K562 (cell line): Measurements from ENCODE around the gene KMT2A. TPM values are rescaled to one million over a fixed set of nuclear protein-coding genes. Genes with fewer than 3 reads are reported as not detected.

Source experiments
- ATAC-seq: fragments of 200-7000 bp; cut with Tn5 transposase; 3 replicates; pipeline ENCODE4 v1.9.1; 2020; ENCODE audit warnings: moderate library complexity
- BruUV-seq: library from RNA; stranded (reverse); fragments of 400-500 nt; replicated peaks from 2 replicates; lab custom pipeline; 2021; lab: Mats Ljungman, UMichigan
- CTCF ChIA-PET: fragments of 300-600 bp; formaldehyde crosslinking; extraction: SDS; loops from one replicate; lab custom pipeline; 2021; ENCODE audit warnings: low intra/inter-chr PET ratio; lab: Yijun Ruan, JAX
- POLR2A ChIA-PET: fragments of 300-600, 350-650 bp; sonication (Branson Sonifier 250); formaldehyde crosslinking; extraction: SDS; loops from one replicate; lab custom pipeline; 2021; ENCODE audit warnings: antibody characterized with exemption, inconsistent platforms; lab: Yijun Ruan, JAX
- DNase-seq, 4 experiments: peaks; one replicate each; pipeline versions ENCODE4 v3.0.0 to v3.0.0-alpha.2; 2011 to 2018; ENCODE audit warnings: low spot score in 3 of 4, mixed read lengths in 3 of 4; ENCODE audit errors: extremely low read depth in 1 of 4
- FAIRE-seq: peaks from 2 replicates; lab custom pipeline; 2011; peaks lifted over from hg19 to GRCh38; lab: Jason Lieb, UNC
- H2AFZ ChIP-seq: 2 replicates; pipeline ENCODE4 v1.6.0; 2011; ENCODE audit warnings: low read depth, low read length, control low read depth, inconsistent platforms
- H3K27ac ChIP-seq: fragments of 200-600 bp; 3 replicates; pipeline ENCODE4 v1.8.0; 2011; ENCODE audit warnings: low read depth, mild to moderate bottlenecking, control low read depth, inconsistent platforms, low read length, moderate library complexity, mixed read lengths; ENCODE audit errors: extremely low read depth
- H3K27me3 ChIP-seq, 2 experiments: fragments of 300-600 bp in 1 of 2; 2 replicates in 1 of 2; 3 replicates in 1 of 2; pipeline versions ENCODE4 v1.6.0 to v1.8.0; 2011; ENCODE audit warnings: inconsistent platforms in 2 of 2, low read length in 2 of 2, mild to moderate bottlenecking in 1 of 2, mixed read lengths in 1 of 2, moderate library complexity in 1 of 2; ENCODE audit not compliant: control insufficient read depth in 2 of 2, insufficient read depth in 2 of 2
- H3K36me3 ChIP-seq: fragments of 300-600 bp; 3 replicates; pipeline ENCODE4 v1.8.0; 2011; ENCODE audit warnings: mild to moderate bottlenecking, low read length, inconsistent platforms; ENCODE audit not compliant: control insufficient read depth, insufficient read depth
- H3K4me1 ChIP-seq, 2 experiments: fragments of 200-600 bp in 1 of 2; replicated peaks in 1 of 2; 2 replicates in 1 of 2; 3 replicates in 1 of 2; pipeline versions ENCODE4 v1.5.1 to v1.8.0; 2011; ENCODE audit warnings: inconsistent platforms in 2 of 2, low read length in 2 of 2, mild to moderate bottlenecking in 1 of 2, mixed read lengths in 1 of 2, moderate library complexity in 1 of 2; ENCODE audit not compliant: control insufficient read depth in 2 of 2, insufficient read depth in 2 of 2
- H3K4me2 ChIP-seq: 2 replicates; pipeline ENCODE4 v1.6.1; 2011; ENCODE audit warnings: low read length, control low read depth, inconsistent platforms, mixed read lengths; ENCODE audit not compliant: insufficient read depth
- H3K4me3 ChIP-seq: fragments of 200-600 bp; sonication (generic), shearing (Covaris generic); 2 replicates; pipeline ENCODE4 v1.5.1; 2016; ENCODE audit warnings: control low read depth, inconsistent platforms
- H3K79me2 ChIP-seq: fragments of 200-600 bp; 3 replicates; pipeline ENCODE4 v1.8.0; 2011; ENCODE audit warnings: low read length, inconsistent platforms; ENCODE audit not compliant: control insufficient read depth, insufficient read depth
- H3K9ac ChIP-seq, 2 experiments: 2 replicates each; pipeline versions ENCODE4 v1.6.0 to v1.6.1; 2011; ENCODE audit warnings: low read depth in 2 of 2, low read length in 2 of 2, control low read depth in 1 of 2, inconsistent platforms in 1 of 2, mild to moderate bottlenecking in 1 of 2, mixed read lengths in 1 of 2; ENCODE audit not compliant: insufficient read depth in 1 of 2
- H3K9me1 ChIP-seq: one replicate; pipeline ENCODE4 v1.6.0; 2011; ENCODE audit warnings: inconsistent platforms, mild to moderate bottlenecking, low read length, moderate library complexity; ENCODE audit not compliant: control insufficient read depth, insufficient read depth
- H3K9me3 ChIP-seq: replicated peaks from 2 replicates; pipeline ENCODE4 v1.5.1; 2011; ENCODE audit warnings: low read depth, low read length, inconsistent platforms; ENCODE audit not compliant: control insufficient read depth, insufficient read depth
- H4K20me1 ChIP-seq: replicated peaks from 2 replicates; pipeline ENCODE4 v1.6.1; 2011; ENCODE audit warnings: low read length, inconsistent platforms, mixed read lengths; ENCODE audit not compliant: control insufficient read depth, insufficient read depth
- ELF4 ChIP-seq: fragments of 450-650 bp; formaldehyde crosslinking; IDR thresholded peaks from 2 replicates; pipeline ENCODE4 v1.4.0; 2022; ENCODE audit warnings: missing genetic modification characterization
- ESRRA ChIP-seq: fragments of 450-650 bp; IDR thresholded peaks from 2 replicates; pipeline ENCODE4 v1.6.1; 2014; ENCODE audit warnings: low read depth, mild to moderate bottlenecking, moderate library complexity, borderline replicate concordance
- FOXA3 ChIP-seq, 2 experiments: fragments of 450-650 bp in 1 of 2; sonication (generic) in 1 of 2; formaldehyde crosslinking; IDR thresholded peaks in 1 of 2; conservative IDR thresholded peaks in 1 of 2; 2 replicates each; pipeline versions ENCODE4 v1.4.0 to v1.8.0; 2020 to 2022; ENCODE audit warnings: mild to moderate bottlenecking in 2 of 2, missing genetic modification reagents in 1 of 2
- IRF1 ChIP-seq: sonication (generic); formaldehyde crosslinking; IDR thresholded peaks from 2 replicates; pipeline ENCODE4 v1.8.0; 2022; ENCODE audit warnings: missing genetic modification reagents, mild to moderate bottlenecking, borderline replicate concordance
- MIER1 ChIP-seq: fragments of 450-650 bp; IDR thresholded peaks from 2 replicates; pipeline ENCODE4 v1.6.1; 2016; ENCODE audit warnings: antibody characterized with exemption, mild to moderate bottlenecking, low read depth
- NR3C1 ChIP-seq: sonication (generic); formaldehyde crosslinking; IDR thresholded peaks from 2 replicates; pipeline ENCODE4 v1.8.1; 2022; ENCODE audit warnings: missing genetic modification reagents
- PPARD ChIP-seq: fragments of 250-450 bp; sonication (Bioruptor Pico); IDR thresholded peaks from 2 replicates; pipeline ENCODE4 v1.8.0; 2022; ENCODE audit warnings: inconsistent platforms, mild to moderate bottlenecking, moderate library complexity
- SMAD1 ChIP-seq: fragments of 150-350 bp; IDR thresholded peaks from 2 replicates; pipeline ENCODE4 v1.6.1; 2014; ENCODE audit warnings: low read length, low read depth; ENCODE audit not compliant: partially characterized antibody
- TAF9B ChIP-seq: fragments of 450-650 bp; IDR thresholded peaks from 2 replicates; pipeline ENCODE4 v1.6.1; 2018; ENCODE audit warnings: mild to moderate bottlenecking; ENCODE audit not compliant: partially characterized antibody
- TFE3 ChIP-seq: fragments of 450-650 bp; formaldehyde crosslinking; IDR thresholded peaks from 2 replicates; pipeline ENCODE4 v1.4.0; 2020; ENCODE audit warnings: mild to moderate bottlenecking, mixed read lengths
- WGBS: fragments of 100-300 bp; shearing (Covaris generic); methylation state at CpG from one replicate; pipeline ENCODE4 v1.1.6; 2016; ENCODE audit warnings: low coverage, mixed read lengths; ENCODE audit not compliant: insufficient coverage; ENCODE audit errors: missing lambda C conversion rate; 5-methylcytosine and 5-hydroxymethylcytosine counted together
- in situ Hi-C: fragments of 300-500 bp; cut with MboI; formaldehyde crosslinking; loops from 4 replicates; pipeline ENCODE4 v1.15.0; 2018; ENCODE audit warnings: inconsistent platforms, mixed read lengths
- intact Hi-C: fragments of 100-400 bp; cut with micrococcal nuclease; formaldehyde crosslinking; loops from 2 replicates; pipeline ENCODE4 v1.14.2; 2022
- polyA plus RNA-seq, 8 experiments: library from polyadenylated mRNA; depleted of rRNA in 4 of 8; stranded (reverse) in 5 of 8; unstranded in 3 of 8; fragments of >200 nt; fragmentation: Nextera tagmentation in 2 of 8; fragmentation: Illumina TruSeq in 1 of 8; extraction: Ambion mirVana in 2 of 8; extraction: Trizol in 1 of 8; gene quantifications; 2 replicates each; pipeline versions ENCODE4 v1.2.1 to v1.2.3, GENCODE V29; 2011 to 2014; ENCODE audit warnings: inconsistent platforms in 1 of 8, missing spikeins in 1 of 8
- total RNA-seq, 7 experiments: library from RNA; depleted of rRNA in 6 of 7; stranded (reverse); fragments of >200 nt in 6 of 7; fragmentation: Illumina TruSeq in 2 of 7; extraction: Trizol in 2 of 7; gene quantifications; 2 replicates each; pipeline versions ENCODE4 v1.2.1 to v1.2.3, GENCODE V29; 2011 to 2021; ENCODE audit warnings: low replicate concordance in 1 of 7
- TF ChIP-seq, protein P1 (sequence below): sonication (generic); formaldehyde crosslinking; IDR thresholded peaks from 2 replicates; pipeline ENCODE4 v1.8.1; 2022; ENCODE audit warnings: missing genetic modification reagents
- TF ChIP-seq, protein P2 (sequence below): conservative IDR thresholded peaks from 2 replicates; pipeline ENCODE4 v1.6.1; 2011; ENCODE audit warnings: low read depth, mild to moderate bottlenecking, low read length; ENCODE audit not compliant: control insufficient read depth

KMT2A gene
- total and polyA plus RNA-seq, 9 of the 15 experiments (the other 6 are each of a cell fraction or from before 2014, with no cell fraction given), result 9.6 to 59.9 (median 32.6) TPM

- BruUV-seq, result TSS peak; percentile 92
- H3K4me2 ChIP-seq, result peak overlapping the region; percentile 96
- POLR2A ChIA-PET, result interaction anchor here (0.6 to 2.0 kb wide), 8 partner anchors 14 to 58 kb away, joined by 3 to 6 read pairs (median 3); no protein-coding TSS in a partner anchor
- no peak; the same call in 1 of the 2 replicates for TF ChIP-seq IRF1 (CRISPR knock-in tag)
- TF ChIP-seq MIER1, result no peak
- no peak for TF ChIP-seq ELF4
- no peak for TF ChIP-seq ESRRA
- no peak for TF ChIP-seq PPARD (CRISPR knock-in tag)
- TF ChIP-seq TFE3 (CRISPR knock-in tag), result no peak
- TF ChIP-seq TAF9B, result no peak
- TF ChIP-seq, protein P1, sequence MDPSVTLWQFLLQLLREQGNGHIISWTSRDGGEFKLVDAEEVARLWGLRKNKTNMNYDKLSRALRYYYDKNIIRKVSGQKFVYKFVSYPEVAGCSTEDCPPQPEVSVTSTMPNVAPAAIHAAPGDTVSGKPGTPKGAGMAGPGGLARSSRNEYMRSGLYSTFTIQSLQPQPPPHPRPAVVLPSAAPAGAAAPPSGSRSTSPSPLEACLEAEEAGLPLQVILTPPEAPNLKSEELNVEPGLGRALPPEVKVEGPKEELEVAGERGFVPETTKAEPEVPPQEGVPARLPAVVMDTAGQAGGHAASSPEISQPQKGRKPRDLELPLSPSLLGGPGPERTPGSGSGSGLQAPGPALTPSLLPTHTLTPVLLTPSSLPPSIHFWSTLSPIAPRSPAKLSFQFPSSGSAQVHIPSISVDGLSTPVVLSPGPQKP (CRISPR knock-in tag), result no peak
- TF ChIP-seq, protein P2, sequence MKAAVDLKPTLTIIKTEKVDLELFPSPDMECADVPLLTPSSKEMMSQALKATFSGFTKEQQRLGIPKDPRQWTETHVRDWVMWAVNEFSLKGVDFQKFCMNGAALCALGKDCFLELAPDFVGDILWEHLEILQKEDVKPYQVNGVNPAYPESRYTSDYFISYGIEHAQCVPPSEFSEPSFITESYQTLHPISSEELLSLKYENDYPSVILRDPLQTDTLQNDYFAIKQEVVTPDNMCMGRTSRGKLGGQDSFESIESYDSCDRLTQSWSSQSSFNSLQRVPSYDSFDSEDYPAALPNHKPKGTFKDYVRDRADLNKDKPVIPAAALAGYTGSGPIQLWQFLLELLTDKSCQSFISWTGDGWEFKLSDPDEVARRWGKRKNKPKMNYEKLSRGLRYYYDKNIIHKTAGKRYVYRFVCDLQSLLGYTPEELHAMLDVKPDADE, result no peak
- TF ChIP-seq SMAD1, result no peak
- 0 out of 4 replicates have a peak, but pooled peaks of 1 of the 2 experiments have one; percentile 9 for TF ChIP-seq FOXA3 (CRISPR knock-in tag; conservative IDR thresholded peaks at IDR 0.05 in 1 of 2, IDR thresholded peaks at IDR 0.05 in 1 of 2)
- TF ChIP-seq NR3C1 (CRISPR knock-in tag), result no peak
Observed at GRCh38 chr11:118435290-118435892, 901 bp upstream of the KMT2A start.

More at GRCh38 chr11:118435290-118435892, 901 bp upstream of the KMT2A start:
- peak overlapping the region; percentile 61 to 92 for H3K9ac ChIP-seq
- CTCF ChIA-PET, result interaction anchor here (0.5 kb wide), 1 partner anchor 352 kb away, joined by 3 read pairs; no protein-coding TSS in a partner anchor
- WGBS, result under 1% methylated on average over 21 of the region's 34 CpGs
- peak overlapping the region; percentile 91 for H3K4me3 ChIP-seq
- no peaks in the 10 kb centered on the region for H3K9me1 ChIP-seq
- peak; percentile 64 to 83 (median 68) for DNase-seq
- H3K27me3 ChIP-seq, result no peaks in the 10 kb centered on the region
- intact Hi-C loops, result no loop called here
- H3K79me2 ChIP-seq, result peaks cover 43% of the 10 kb centered on the region
- peaks cover 16% of the 10 kb centered on the region for H3K36me3 ChIP-seq
- peaks cover 29% of the 10 kb centered on the region for H4K20me1 ChIP-seq
- FAIRE-seq, result peak; percentile 59
- H2AFZ ChIP-seq, result peak overlapping the region; percentile 90
- H3K9me3 ChIP-seq, result no peaks in the 10 kb centered on the region
- in situ Hi-C loops, result no loop called here
- peaks cover 27 to 37% of the 10 kb centered on the region in 2 experiments for H3K4me1 ChIP-seq
- ATAC-seq, result peak; percentile 45
- peak overlapping the region; percentile 79 for H3K27ac ChIP-seq
